HL-60 (cell line): ENCODE results near the gene CAVIN2.

Experiments
- DNase-seq, 2 experiments: peaks; one replicate each; pipeline ENCODE4 v3.0.0-alpha.2; 2010 to 2020; ENCODE audit warnings: low read depth in 1 of 2, low spot score in 1 of 2
- H3K27ac ChIP-seq: fragments of 250-450 bp; sonication (Bioruptor Pico); replicated peaks from 2 replicates; pipeline ENCODE4 v1.5.1; 2020; ENCODE audit warnings: mild to moderate bottlenecking, moderate library complexity
- H3K27me3 ChIP-seq: fragments of 250-450 bp; sonication (Bioruptor Pico); 2 replicates; pipeline ENCODE4 v1.5.1; 2021; ENCODE audit warnings: mild to moderate bottlenecking, moderate library complexity; ENCODE audit not compliant: insufficient read depth, poor library complexity, severe bottlenecking
- H3K4me3 ChIP-seq: replicated peaks from 2 replicates; pipeline ENCODE4 v1.5.1; 2011; ENCODE audit warnings: mild to moderate bottlenecking, control low read depth, low read length; ENCODE audit not compliant: insufficient read depth
- GABPA ChIP-seq: IDR thresholded peaks from 2 replicates; pipeline ENCODE4 v1.6.1; 2012; ENCODE audit warnings: low read depth
- POLR2AphosphoS5 ChIP-seq: IDR thresholded peaks from 2 replicates; pipeline ENCODE4 v1.6.1; 2012; ENCODE audit warnings: low read depth
- SPI1 ChIP-seq: IDR thresholded peaks from 2 replicates; pipeline ENCODE4 v1.6.1; 2012; ENCODE audit warnings: low read depth, mild to moderate bottlenecking, borderline replicate concordance
- long read RNA-seq: library from polyadenylated mRNA; unstranded; transcript quantifications from one replicate; pipeline ENCODE4 v2.0.0, GENCODE V29; 2020
- TF ChIP-seq, protein P1 (sequence below): IDR thresholded peaks from one replicate; pipeline ENCODE4 v1.5.1; 2011; ENCODE audit warnings: low read length, control low read depth, inconsistent platforms; ENCODE audit not compliant: insufficient read depth
- TF ChIP-seq, protein P2 (sequence below): IDR thresholded peaks from 2 replicates; pipeline ENCODE4 v1.6.1; 2012; ENCODE audit warnings: low read depth; ENCODE audit not compliant: insufficient replicate concordance

The CAVIN2 gene, protein sequence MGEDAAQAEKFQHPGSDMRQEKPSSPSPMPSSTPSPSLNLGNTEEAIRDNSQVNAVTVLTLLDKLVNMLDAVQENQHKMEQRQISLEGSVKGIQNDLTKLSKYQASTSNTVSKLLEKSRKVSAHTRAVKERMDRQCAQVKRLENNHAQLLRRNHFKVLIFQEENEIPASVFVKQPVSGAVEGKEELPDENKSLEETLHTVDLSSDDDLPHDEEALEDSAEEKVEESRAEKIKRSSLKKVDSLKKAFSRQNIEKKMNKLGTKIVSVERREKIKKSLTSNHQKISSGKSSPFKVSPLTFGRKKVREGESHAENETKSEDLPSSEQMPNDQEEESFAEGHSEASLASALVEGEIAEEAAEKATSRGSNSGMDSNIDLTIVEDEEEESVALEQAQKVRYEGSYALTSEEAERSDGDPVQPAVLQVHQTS
- long read RNA-seq: 0 reads

DNA sequence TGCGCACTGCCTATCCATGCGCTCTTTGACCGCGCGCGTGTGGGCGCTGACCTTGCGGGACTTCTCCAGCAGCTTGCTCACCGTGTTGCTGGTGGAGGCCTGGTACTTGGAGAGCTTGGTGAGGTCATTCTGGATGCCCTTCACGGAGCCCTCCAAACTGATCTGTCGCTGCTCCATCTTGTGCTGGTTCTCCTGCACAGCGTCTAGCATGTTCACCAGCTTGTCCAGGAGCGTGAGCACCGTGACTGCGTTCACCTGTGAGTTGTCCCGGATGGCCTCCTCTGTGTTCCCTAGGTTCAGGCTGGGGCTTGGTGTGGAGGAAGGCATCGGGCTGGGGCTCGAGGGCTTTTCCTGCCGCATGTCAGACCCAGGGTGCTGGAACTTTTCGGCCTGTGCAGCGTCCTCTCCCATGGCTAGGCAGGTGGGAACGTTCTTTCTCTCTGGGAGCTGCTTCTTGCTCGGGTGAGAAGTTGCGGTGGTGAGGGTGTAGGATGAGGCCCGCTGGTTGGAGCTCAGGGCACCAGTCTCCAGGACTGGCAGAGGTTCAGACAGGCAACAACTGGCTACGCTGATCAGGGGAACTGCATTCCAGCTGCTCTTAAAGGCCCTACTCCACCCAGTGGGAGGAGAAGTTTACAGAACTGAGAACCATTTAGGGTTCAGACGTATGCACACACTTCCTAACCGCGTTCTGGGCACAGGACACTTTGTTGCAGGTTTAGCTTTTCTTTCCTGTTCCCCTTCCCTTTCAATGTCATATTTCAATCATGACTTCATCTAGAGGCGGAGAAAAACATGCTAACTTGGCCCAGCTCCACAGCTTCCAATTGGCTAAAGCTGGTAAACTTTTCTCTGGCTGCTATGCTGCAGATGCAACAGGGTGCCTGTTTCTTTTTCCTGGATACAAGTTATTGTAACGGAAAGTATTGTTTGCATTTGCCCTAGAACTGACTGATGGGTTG lies at the start of gene CAVIN2:
CAVIN2 (minus strand) TSS at position 574 of the 962 bp plus-strand sequence; CDS start at position 411, 163 bp downstream.
- Histone ChIP-seq H3K27ac (no peak within 1 kb of the TSS), H3K27me3 (no peaks in the 10 kb centered on the region), H3K4me3 (no peak within 1 kb of the TSS)
- DNase-seq: no peak
- TF ChIP-seq POLR2AphosphoS5: no peak
- TF ChIP-seq, protein P1, sequence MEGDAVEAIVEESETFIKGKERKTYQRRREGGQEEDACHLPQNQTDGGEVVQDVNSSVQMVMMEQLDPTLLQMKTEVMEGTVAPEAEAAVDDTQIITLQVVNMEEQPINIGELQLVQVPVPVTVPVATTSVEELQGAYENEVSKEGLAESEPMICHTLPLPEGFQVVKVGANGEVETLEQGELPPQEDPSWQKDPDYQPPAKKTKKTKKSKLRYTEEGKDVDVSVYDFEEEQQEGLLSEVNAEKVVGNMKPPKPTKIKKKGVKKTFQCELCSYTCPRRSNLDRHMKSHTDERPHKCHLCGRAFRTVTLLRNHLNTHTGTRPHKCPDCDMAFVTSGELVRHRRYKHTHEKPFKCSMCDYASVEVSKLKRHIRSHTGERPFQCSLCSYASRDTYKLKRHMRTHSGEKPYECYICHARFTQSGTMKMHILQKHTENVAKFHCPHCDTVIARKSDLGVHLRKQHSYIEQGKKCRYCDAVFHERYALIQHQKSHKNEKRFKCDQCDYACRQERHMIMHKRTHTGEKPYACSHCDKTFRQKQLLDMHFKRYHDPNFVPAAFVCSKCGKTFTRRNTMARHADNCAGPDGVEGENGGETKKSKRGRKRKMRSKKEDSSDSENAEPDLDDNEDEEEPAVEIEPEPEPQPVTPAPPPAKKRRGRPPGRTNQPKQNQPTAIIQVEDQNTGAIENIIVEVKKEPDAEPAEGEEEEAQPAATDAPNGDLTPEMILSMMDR: no peak
- no peak for TF ChIP-seq GABPA
- TF ChIP-seq, protein P2, sequence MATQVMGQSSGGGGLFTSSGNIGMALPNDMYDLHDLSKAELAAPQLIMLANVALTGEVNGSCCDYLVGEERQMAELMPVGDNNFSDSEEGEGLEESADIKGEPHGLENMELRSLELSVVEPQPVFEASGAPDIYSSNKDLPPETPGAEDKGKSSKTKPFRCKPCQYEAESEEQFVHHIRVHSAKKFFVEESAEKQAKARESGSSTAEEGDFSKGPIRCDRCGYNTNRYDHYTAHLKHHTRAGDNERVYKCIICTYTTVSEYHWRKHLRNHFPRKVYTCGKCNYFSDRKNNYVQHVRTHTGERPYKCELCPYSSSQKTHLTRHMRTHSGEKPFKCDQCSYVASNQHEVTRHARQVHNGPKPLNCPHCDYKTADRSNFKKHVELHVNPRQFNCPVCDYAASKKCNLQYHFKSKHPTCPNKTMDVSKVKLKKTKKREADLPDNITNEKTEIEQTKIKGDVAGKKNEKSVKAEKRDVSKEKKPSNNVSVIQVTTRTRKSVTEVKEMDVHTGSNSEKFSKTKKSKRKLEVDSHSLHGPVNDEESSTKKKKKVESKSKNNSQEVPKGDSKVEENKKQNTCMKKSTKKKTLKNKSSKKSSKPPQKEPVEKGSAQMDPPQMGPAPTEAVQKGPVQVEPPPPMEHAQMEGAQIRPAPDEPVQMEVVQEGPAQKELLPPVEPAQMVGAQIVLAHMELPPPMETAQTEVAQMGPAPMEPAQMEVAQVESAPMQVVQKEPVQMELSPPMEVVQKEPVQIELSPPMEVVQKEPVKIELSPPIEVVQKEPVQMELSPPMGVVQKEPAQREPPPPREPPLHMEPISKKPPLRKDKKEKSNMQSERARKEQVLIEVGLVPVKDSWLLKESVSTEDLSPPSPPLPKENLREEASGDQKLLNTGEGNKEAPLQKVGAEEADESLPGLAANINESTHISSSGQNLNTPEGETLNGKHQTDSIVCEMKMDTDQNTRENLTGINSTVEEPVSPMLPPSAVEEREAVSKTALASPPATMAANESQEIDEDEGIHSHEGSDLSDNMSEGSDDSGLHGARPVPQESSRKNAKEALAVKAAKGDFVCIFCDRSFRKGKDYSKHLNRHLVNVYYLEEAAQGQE: no peak
- TF ChIP-seq SPI1: no peak

DNA sequence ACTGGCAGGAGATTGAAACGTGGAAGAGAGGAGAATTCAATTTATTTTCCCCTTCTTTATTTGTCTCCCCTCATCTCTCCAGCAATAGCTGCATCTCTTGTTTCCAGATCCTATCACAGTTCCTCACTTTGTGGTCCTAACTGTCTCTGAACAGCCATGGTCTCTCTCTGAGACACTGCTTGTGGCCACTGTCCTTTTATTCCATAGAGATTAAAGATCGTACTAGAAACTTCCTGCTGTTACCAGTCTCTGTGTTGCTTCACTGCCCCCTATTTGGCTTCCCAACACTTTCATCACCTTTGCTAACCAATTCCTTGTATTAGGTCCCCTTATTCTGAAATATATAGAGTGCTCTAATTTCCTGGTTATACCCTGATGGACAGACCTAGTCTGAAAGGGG lies 48.9 kb upstream of the CAVIN2 start:
- no peak for TF ChIP-seq GABPA
- TF ChIP-seq SPI1: no peak
- TF ChIP-seq, protein P1: no peak
- TF ChIP-seq, protein P2: no peak
- no peak for TF ChIP-seq POLR2AphosphoS5
- Histone ChIP-seq H3K27me3 (no peaks in the 10 kb centered on the region), H3K4me3 (no peak overlapping the region), H3K27ac (no peak overlapping the region)
- no peak for DNase-seq

DNA sequence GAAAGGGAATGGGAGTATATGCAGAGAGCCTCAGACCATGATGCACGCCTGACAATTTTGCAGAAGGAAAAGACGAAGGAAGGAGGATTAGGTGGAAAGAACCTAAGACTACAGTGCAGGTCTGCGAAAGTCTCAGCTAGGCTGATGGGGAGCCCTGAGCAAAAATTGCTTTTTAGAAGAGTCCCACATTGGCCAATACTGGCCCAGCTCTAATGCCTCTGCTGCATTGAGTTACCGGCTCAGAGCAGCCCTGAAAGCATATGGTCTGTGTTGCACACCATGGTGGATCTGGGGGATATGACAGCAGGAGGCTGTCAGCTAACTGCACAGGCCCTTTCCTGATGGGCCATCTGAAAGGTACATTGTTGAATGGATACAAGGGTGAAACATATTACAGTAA lies 48.3 kb upstream of the CAVIN2 start:
- DNase-seq: no peak
- H3K27me3 ChIP-seq: no peaks in the 10 kb centered on the region
- no peak overlapping the region for H3K27ac ChIP-seq
- H3K4me3 ChIP-seq: no peak overlapping the region
- no peak for TF ChIP-seq GABPA
- TF ChIP-seq, protein P1: no peak
- TF ChIP-seq SPI1: no peak
- TF ChIP-seq POLR2AphosphoS5: no peak
- TF ChIP-seq, protein P2: no peak
